ENCODE measurements around the gene LBX1. TPM values are rescaled to one million over a fixed set of nuclear protein-coding genes. Genes with fewer than 3 reads are reported as not detected.

The LBX1 gene
- total RNA-seq, 4 donors from 2014 or later: 0.60 TPM; not detected in 3

Other genes with a start within 250 kb of the LBX1 start
- 100 to 1,000 TPM in 2 of 4 donors, 10 to 100 TPM in 2; 64.1 to 146 (median 99.5) TPM for gene MRPL43, start 242.0 kb downstream of the LBX1 start, total RNA-seq
- 10 to 100 TPM in 1 of 4 donors, 1 to 10 TPM in 3; 5.0 to 11.4 (median 6.6) TPM for gene TWNK, start 241.9 kb downstream of the LBX1 start, total RNA-seq
- 100 to 1,000 TPM in 2 of 4 donors, 10 to 100 TPM in 2; 81.4 to 134 (median 98.7) TPM for gene LZTS2, start 229.7 kb downstream of the LBX1 start, total RNA-seq
- gene PDZD7, start 198.3 kb downstream of the LBX1 start, total RNA-seq: 1 to 10 TPM in 3 of 4 donors, under 1 TPM in 1; 0.84 to 2.4 (median 1.9) TPM
- 100 to 1,000 TPM in 2 of 4 donors, 10 to 100 TPM in 2; 77.4 to 181 (median 106) TPM for gene SFXN3, start 198.2 kb downstream of the LBX1 start, total RNA-seq
- 10 to 100 TPM in 1 of 4 donors, 1 to 10 TPM in 3; 4.0 to 13.5 (median 8.4) TPM for gene KAZALD1, start 167.5 kb downstream of the LBX1 start, total RNA-seq
- not detected for gene TLX1, start 98.2 kb downstream of the LBX1 start, total RNA-seq
- 10 to 100 TPM in 1 of 4 donors, 1 to 10 TPM in 3; 7.9 to 14.2 (median 8.8) TPM for gene BTRC, start 124.7 kb upstream of the LBX1 start, total RNA-seq